IMR-90 (cell line): Measurements from ENCODE around the gene TMEM208. TPM values are rescaled to one million over a fixed set of nuclear protein-coding genes. Genes with fewer than 3 reads are reported as not detected.

Experiments used
- ATAC-seq: fragments of 200-7000 bp; cut with Tn5 transposase; 2 replicates; pipeline ENCODE4 v1.9.1; 2020; ENCODE audit warnings: low read depth, mild to moderate bottlenecking, moderate library complexity
- BruUV-seq: library from RNA; stranded (reverse); fragments of 400-500 nt; replicated peaks from 2 replicates; lab custom pipeline; 2021; lab: Mats Ljungman, UMichigan
- CTCF ChIA-PET: fragments of 300-600 bp; formaldehyde crosslinking; extraction: SDS; loops from one replicate; lab custom pipeline; 2021; ENCODE audit warnings: antibody characterized with exemption; lab: Yijun Ruan, JAX
- POLR2A ChIA-PET: fragments of 300-600 bp; sonication (Branson Sonifier 250); formaldehyde crosslinking; loops from one replicate; lab custom pipeline; 2022; ENCODE audit warnings: antibody characterized with exemption; ENCODE audit not compliant: unreplicated experiment; lab: Charles Lee
- DNase-seq: peaks from one replicate; pipeline ENCODE4 v3.0.0; 2013
- H2AFZ ChIP-seq: replicated peaks from 2 replicates; pipeline ENCODE3; 2013; ENCODE audit warnings: low read length, mild to moderate bottlenecking; ENCODE audit not compliant: poor library complexity
- H2AK5ac ChIP-seq: 2 replicates; pipeline ENCODE4 v1.6.1; 2013; ENCODE audit warnings: low read depth, low read length, inconsistent platforms
- H2AK9ac ChIP-seq: replicated peaks from 2 replicates; pipeline ENCODE3; 2013; ENCODE audit warnings: mild to moderate bottlenecking, low read depth, low read length, moderate library complexity; ENCODE audit not compliant: poor library complexity
- H2BK120ac ChIP-seq: 2 replicates; pipeline ENCODE4 v1.6.1; 2013; ENCODE audit warnings: low read depth, low read length, inconsistent platforms
- H2BK15ac ChIP-seq: 3 replicates; pipeline ENCODE4 v1.6.1; 2013; ENCODE audit warnings: low read depth, low read length, inconsistent platforms
- H2BK20ac ChIP-seq: 2 replicates; pipeline ENCODE4 v1.6.1; 2013; ENCODE audit warnings: low read depth, mild to moderate bottlenecking, inconsistent platforms, low read length, moderate library complexity
- H2BK5ac ChIP-seq: 2 replicates; pipeline ENCODE4 v1.6.1; 2013; ENCODE audit warnings: mild to moderate bottlenecking, low read depth, low read length, inconsistent platforms; ENCODE audit not compliant: poor library complexity, severe bottlenecking
- H3K14ac ChIP-seq: replicated peaks from 2 replicates; pipeline ENCODE4 v1.6.1; 2013; ENCODE audit warnings: low read depth, low read length, inconsistent platforms
- H3K18ac ChIP-seq: 2 replicates; pipeline ENCODE4 v1.6.1; 2013; ENCODE audit warnings: low read depth, low read length, control low read depth
- H3K23ac ChIP-seq: 2 replicates; pipeline ENCODE4 v1.6.1; 2013; ENCODE audit warnings: low read depth, low read length, inconsistent platforms
- H3K27ac ChIP-seq: 2 replicates; pipeline ENCODE4 v1.5.1; 2013; ENCODE audit warnings: mild to moderate bottlenecking, control low read depth, low read length; ENCODE audit not compliant: insufficient read depth
- H3K27me3 ChIP-seq: 2 replicates; pipeline ENCODE4 v1.6.1; 2013; ENCODE audit warnings: low read length; ENCODE audit not compliant: control insufficient read depth, insufficient read depth
- H3K36me3 ChIP-seq: 2 replicates; pipeline ENCODE4 v1.6.1; 2013; ENCODE audit warnings: low read length, mixed read lengths; ENCODE audit not compliant: control insufficient read depth, insufficient read depth
- H3K4ac ChIP-seq: 2 replicates; pipeline ENCODE4 v1.6.1; 2013; ENCODE audit warnings: low read depth, low read length, inconsistent platforms
- H3K4me1 ChIP-seq: 2 replicates; pipeline ENCODE4 v1.6.1; 2013; ENCODE audit warnings: low read length, mixed read lengths; ENCODE audit not compliant: control insufficient read depth, insufficient read depth
- H3K4me2 ChIP-seq: 2 replicates; pipeline ENCODE4 v1.6.1; 2013; ENCODE audit warnings: low read depth, mild to moderate bottlenecking, control low read depth, low read length, moderate library complexity
- H3K4me3 ChIP-seq: 2 replicates; pipeline ENCODE4 v1.5.1; 2013; ENCODE audit warnings: low read depth, mild to moderate bottlenecking, control low read depth, low read length, moderate library complexity; ENCODE audit not compliant: insufficient read depth
- H3K56ac ChIP-seq: 2 replicates; pipeline ENCODE4 v1.6.1; 2013; ENCODE audit warnings: low read length, inconsistent platforms; ENCODE audit not compliant: insufficient read depth; ENCODE audit errors: extremely low read depth
- H3K79me1 ChIP-seq, 2 experiments: 2 replicates each; pipeline ENCODE4 v1.6.1; 2013; ENCODE audit warnings: low read length in 2 of 2, inconsistent platforms in 1 of 2, low read depth in 1 of 2
- H3K9ac ChIP-seq: 2 replicates; pipeline ENCODE4 v1.6.1; 2013; ENCODE audit warnings: low read depth, low read length, control low read depth
- H3K9me1 ChIP-seq: 2 replicates; pipeline ENCODE4 v1.6.1; 2013; ENCODE audit warnings: low read length, inconsistent platforms; ENCODE audit not compliant: insufficient read depth
- H3K9me3 ChIP-seq: 2 replicates; pipeline ENCODE4 v1.6.1; 2013; ENCODE audit warnings: low read length; ENCODE audit not compliant: control insufficient read depth, insufficient read depth
- H4K20me1 ChIP-seq: 2 replicates; pipeline ENCODE4 v1.6.1; 2013; ENCODE audit warnings: low read length, inconsistent platforms; ENCODE audit not compliant: insufficient read depth
- H4K5ac ChIP-seq: 2 replicates; pipeline ENCODE4 v1.6.1; 2013; ENCODE audit warnings: mild to moderate bottlenecking, low read depth, low read length, control low read depth
- H4K8ac ChIP-seq, 2 experiments: 2 replicates each; pipeline ENCODE4 v1.6.1; 2013; ENCODE audit warnings: low read depth in 2 of 2, low read length in 2 of 2, control low read depth in 1 of 2, inconsistent platforms in 1 of 2
- H4K91ac ChIP-seq: 2 replicates; pipeline ENCODE4 v1.6.1; 2013; ENCODE audit warnings: low read depth, low read length, inconsistent platforms; ENCODE audit not compliant: insufficient read depth
- BHLHE40 ChIP-seq: fragments of 150-350 bp; IDR thresholded peaks from 2 replicates; pipeline ENCODE4 v1.6.1; 2016; ENCODE audit warnings: mild to moderate bottlenecking, low read depth, low read length
- CEBPB ChIP-seq: IDR thresholded peaks from 2 replicates; pipeline ENCODE4 v1.6.1; 2012; ENCODE audit warnings: low read depth, low read length, improper control_type of control experiment
- CHD1 ChIP-seq: IDR thresholded peaks from 2 replicates; pipeline ENCODE4 v1.6.1; 2012; ENCODE audit warnings: low read depth, low read length, improper control_type of control experiment
- FOS ChIP-seq: fragments of 150-350 bp; IDR thresholded peaks from 2 replicates; pipeline ENCODE4 v1.6.1; 2016; ENCODE audit warnings: low read depth, low read length
- MAFK ChIP-seq: IDR thresholded peaks from 2 replicates; pipeline ENCODE4 v1.6.1; 2012; ENCODE audit warnings: low read depth, low read length, improper control_type of control experiment
- MAZ ChIP-seq: IDR thresholded peaks from 2 replicates; pipeline ENCODE4 v1.6.1; 2012; ENCODE audit warnings: low read depth, mild to moderate bottlenecking, low read length, improper control_type of control experiment, moderate library complexity, borderline replicate concordance
- MXI1 ChIP-seq: IDR thresholded peaks from 2 replicates; pipeline ENCODE4 v1.6.1; 2012; ENCODE audit warnings: low read depth, mild to moderate bottlenecking, low read length, moderate library complexity, borderline replicate concordance
- NFE2L2 ChIP-seq: fragments of 150-350 bp; IDR thresholded peaks from 2 replicates; pipeline ENCODE4 v1.6.1; 2016; ENCODE audit warnings: low read depth, mild to moderate bottlenecking, low read length
- POLR2A ChIP-seq: IDR thresholded peaks from 2 replicates; pipeline ENCODE4 v1.6.1; 2012; ENCODE audit warnings: mild to moderate bottlenecking, low read depth, low read length
- RAD21 ChIP-seq: IDR thresholded peaks from 2 replicates; pipeline ENCODE4 v1.6.1; 2012; ENCODE audit warnings: low read length, improper control_type of control experiment
- RCOR1 ChIP-seq: IDR thresholded peaks from 2 replicates; pipeline ENCODE4 v1.6.1; 2012; ENCODE audit warnings: mild to moderate bottlenecking, low read length, improper control_type of control experiment; ENCODE audit not compliant: insufficient replicate concordance
- RFX5 ChIP-seq: IDR thresholded peaks from 2 replicates; pipeline ENCODE4 v1.8.0; 2012; ENCODE audit warnings: low read depth, mild to moderate bottlenecking, low read length, moderate library complexity
- SMC3 ChIP-seq: fragments of 150-350 bp; IDR thresholded peaks from 2 replicates; pipeline ENCODE4 v1.6.1; 2016; ENCODE audit warnings: low read depth, mild to moderate bottlenecking, antibody characterized with exemption, low read length, moderate library complexity
- USF2 ChIP-seq: fragments of 150-350 bp; IDR thresholded peaks from 2 replicates; pipeline ENCODE4 v1.6.1; 2017; ENCODE audit warnings: mild to moderate bottlenecking, antibody characterized with exemption, low read length, low read depth
- WGBS, 2 experiments: methylation state at CpG; one replicate each; pipeline versions ENCODE4 v1.1.5 to v1.1.7; 2013; ENCODE audit warnings: missing lambda C conversion rate in 2 of 2; ENCODE audit not compliant: insufficient read length in 1 of 2; ENCODE audit errors: extremely low coverage in 2 of 2; 5-methylcytosine and 5-hydroxymethylcytosine counted together
- dilution Hi-C: fragments of 300-500 bp; cut with HindIII; formaldehyde crosslinking; loops from one replicate; pipeline ENCODE4 v1.14.3; 2018; ENCODE audit warnings: low sequenced_read_pairs; ENCODE audit not compliant: unreplicated experiment
- in situ Hi-C: fragments of 300-500 bp; cut with MboI; formaldehyde crosslinking; loops from 3 replicates; pipeline ENCODE4 v1.14.3; 2019; ENCODE audit warnings: low sequenced_read_pairs, inconsistent platforms, mixed read lengths
- intact Hi-C: fragments of 100-400 bp; cut with micrococcal nuclease; formaldehyde crosslinking; loops from 2 replicates; pipeline ENCODE4 v1.10.0; 2022
- polyA plus RNA-seq, 3 experiments: library from polyadenylated mRNA; depleted of rRNA; stranded (reverse); fragments of >200 nt; gene quantifications; 2 replicates each; pipeline ENCODE4 v1.2.3, GENCODE V29; 2012; ENCODE audit warnings: low replicate concordance in 1 of 3
- total RNA-seq: library from RNA; depleted of rRNA; stranded (reverse); fragments of >200 nt; gene quantifications from 2 replicates; pipeline ENCODE4 v1.2.3, GENCODE V29; 2012
- TF ChIP-seq, protein P1 (sequence below): fragments of 150-350 bp; IDR thresholded peaks from 2 replicates; pipeline ENCODE4 v1.6.1; 2016; ENCODE audit warnings: low read depth, mild to moderate bottlenecking, low read length, moderate library complexity, borderline replicate concordance

TMEM208 gene
- total and polyA plus RNA-seq, 2 of the 4 experiments (the other 2 are of a cell fraction), result 65.6 to 66.5 TPM

- WGBS, 2 experiments, result 93% methylated on average over 3 of the region's 12 CpGs; no CpG with 5 or more reads in 1 of the 2 experiments
- H2AFZ ChIP-seq, result peak overlapping the region; percentile 23
- H4K20me1 ChIP-seq, result peaks cover 7% of the 10 kb centered on the region; the same call in 1 of the 2 replicates
- H3K27me3 ChIP-seq, result no peaks in the 10 kb centered on the region
- no peak overlapping the region for H2BK15ac ChIP-seq
- no peak overlapping the region for H3K56ac ChIP-seq
- no peak overlapping the region for H2AK5ac ChIP-seq
- H3K9me1 ChIP-seq, result peaks cover 4% of the 10 kb centered on the region; the same call in 1 of the 2 replicates
- intact Hi-C loops (no loop called here), dilution Hi-C loops (no loop called here), in situ Hi-C loops (no loop called here)
- H3K4me1 ChIP-seq, result peaks cover 10% of the 10 kb centered on the region
- no peak overlapping the region for H3K9ac ChIP-seq
- H4K5ac ChIP-seq, result no peak overlapping the region
- no peak overlapping the region for H3K18ac ChIP-seq
- no peak overlapping the region for H2BK5ac ChIP-seq
- no peak overlapping the region for H3K27ac ChIP-seq
- no peak overlapping the region for H2BK120ac ChIP-seq
- ChIA-PET CTCF (no interaction called here), POLR2A (no interaction called here)
- ATAC-seq (no peak), DNase-seq (no peak)
- H3K23ac ChIP-seq, result no peak overlapping the region
- H3K36me3 ChIP-seq, result peaks cover 65% of the 10 kb centered on the region
- BruUV-seq, result no TSS peak
- H2AK9ac ChIP-seq, result no peak overlapping the region
- no peak overlapping the region for H3K14ac ChIP-seq
- H3K79me1 ChIP-seq, result peaks cover 19 to 62% of the 10 kb centered on the region in 2 experiments
- H3K9me3 ChIP-seq, result no peaks in the 10 kb centered on the region
- no peak overlapping the region for H3K4ac ChIP-seq
- no peak overlapping the region for H4K91ac ChIP-seq
- H4K8ac ChIP-seq, result no peak overlapping the region
- H3K4me3 ChIP-seq, result no peak overlapping the region
- no peak overlapping the region for H2BK20ac ChIP-seq
- no peak overlapping the region for H3K4me2 ChIP-seq
- TF ChIP-seq NFE2L2 (no peak), RAD21 (no peak), CHD1 (no peak), SMC3 (no peak), CEBPB (no peak), FOS (no peak), USF2 (no peak), RCOR1 (no peak), RFX5 (no peak), MXI1 (no peak), MAZ (no peak), POLR2A (no peak), BHLHE40 (no peak), MAFK (no peak)
- TF ChIP-seq, protein P1, sequence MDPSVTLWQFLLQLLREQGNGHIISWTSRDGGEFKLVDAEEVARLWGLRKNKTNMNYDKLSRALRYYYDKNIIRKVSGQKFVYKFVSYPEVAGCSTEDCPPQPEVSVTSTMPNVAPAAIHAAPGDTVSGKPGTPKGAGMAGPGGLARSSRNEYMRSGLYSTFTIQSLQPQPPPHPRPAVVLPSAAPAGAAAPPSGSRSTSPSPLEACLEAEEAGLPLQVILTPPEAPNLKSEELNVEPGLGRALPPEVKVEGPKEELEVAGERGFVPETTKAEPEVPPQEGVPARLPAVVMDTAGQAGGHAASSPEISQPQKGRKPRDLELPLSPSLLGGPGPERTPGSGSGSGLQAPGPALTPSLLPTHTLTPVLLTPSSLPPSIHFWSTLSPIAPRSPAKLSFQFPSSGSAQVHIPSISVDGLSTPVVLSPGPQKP, result no peak
These were observed 4.1 kb downstream of the TMEM208 start for GRCh38 chr16:67230809-67231660.
